ENCODE measurements around the gene MRPS7.

DNA sequence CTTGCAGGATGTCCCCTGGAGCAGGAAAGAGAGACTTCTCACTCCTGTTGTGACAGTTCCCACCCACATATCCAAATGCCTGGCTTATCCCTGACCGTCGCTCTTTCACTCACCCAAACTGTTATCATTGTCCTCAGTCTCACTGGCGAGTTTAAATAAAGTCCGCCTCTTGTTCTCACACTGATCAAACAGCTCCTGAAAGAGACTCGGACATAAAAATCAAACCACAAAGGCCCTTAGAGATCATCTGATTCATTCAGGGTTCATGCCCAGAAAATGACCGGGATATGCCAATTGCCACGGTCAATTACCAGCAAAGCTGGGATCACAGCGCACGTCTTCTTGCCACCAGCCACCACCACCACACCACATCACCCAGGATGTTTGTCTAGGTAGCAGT is 20.2 kb upstream of the MRPS7 start:
- TF ChIP-seq CTCF (conservative IDR thresholded peaks at IDR 0.05; ENCODE audit: low read length) (no peak), EZH2phosphoT487 (IDR thresholded peaks at IDR 0.05; ENCODE audit: borderline replicate concordance) (no peak)
